Loucy (cell line): Measurements from ENCODE around the gene CFAP92.

Experiments used
- H2AFZ ChIP-seq: fragments of 200-600 bp; sonication (generic); 2 replicates; pipeline ENCODE4 v1.6.0; 2016; ENCODE audit warnings: antibody characterized with exemption, mild to moderate bottlenecking, low read length, moderate library complexity
- H3F3A ChIP-seq: fragments of 200-600 bp; 2 replicates; pipeline ENCODE4 v1.6.0; 2016; ENCODE audit warnings: antibody characterized with exemption, low read depth, mild to moderate bottlenecking
- H3K27me3 ChIP-seq: fragments of 200-600 bp; sonication (generic); 2 replicates; pipeline ENCODE4 v1.6.1; 2014; ENCODE audit warnings: low read length, mild to moderate bottlenecking; ENCODE audit not compliant: insufficient read depth, poor library complexity, severe bottlenecking
- H3K36me3 ChIP-seq: fragments of 200-600 bp; sonication (generic); 2 replicates; pipeline ENCODE4 v1.6.1; 2016; ENCODE audit warnings: low read length; ENCODE audit not compliant: insufficient read depth
- H3K4me1 ChIP-seq: fragments of 200-600 bp; sonication (generic); 2 replicates; pipeline ENCODE4 v1.5.1; 2014; ENCODE audit warnings: low read length, mild to moderate bottlenecking; ENCODE audit not compliant: insufficient read depth, poor library complexity, severe bottlenecking
- H3K4me2 ChIP-seq: fragments of 200-600 bp; sonication (generic); 2 replicates; pipeline ENCODE4 v1.6.0; 2014; ENCODE audit warnings: antibody characterized with exemption, low read length, low read depth, mild to moderate bottlenecking; ENCODE audit not compliant: poor library complexity, severe bottlenecking
- H3K4me3 ChIP-seq: fragments of 200-600 bp; sonication (generic); 2 replicates; pipeline ENCODE4 v1.5.1; 2014; ENCODE audit warnings: low read length, mild to moderate bottlenecking, mixed read lengths; ENCODE audit not compliant: poor library complexity, severe bottlenecking
- H3K79me2 ChIP-seq: fragments of 200-600 bp; sonication (generic); 2 replicates; pipeline ENCODE4 v1.6.1; 2014; ENCODE audit warnings: low read length; ENCODE audit not compliant: insufficient read depth
- H3K9ac ChIP-seq: fragments of 200-600 bp; sonication (generic); 2 replicates; pipeline ENCODE4 v1.6.0; 2014; ENCODE audit warnings: mild to moderate bottlenecking, low read depth, low read length, moderate library complexity; ENCODE audit not compliant: poor library complexity, severe bottlenecking
- H3K9me2 ChIP-seq: fragments of 200-600 bp; sonication (generic); replicated peaks from 2 replicates; pipeline ENCODE4 v1.6.1; 2016; ENCODE audit warnings: low read depth, low read length, mixed read lengths
- H3K9me3 ChIP-seq: fragments of 200-600 bp; sonication (generic); 2 replicates; pipeline ENCODE4 v1.6.1; 2014; ENCODE audit warnings: mild to moderate bottlenecking, antibody characterized with exemption, low read length, low read depth; ENCODE audit not compliant: insufficient read depth
- H4K20me1 ChIP-seq: fragments of 200-600 bp; sonication (generic); 2 replicates; pipeline ENCODE4 v1.6.0; 2014; ENCODE audit warnings: antibody characterized with exemption, low read length, mild to moderate bottlenecking; ENCODE audit not compliant: insufficient read depth, poor library complexity, severe bottlenecking
- CTCF ChIP-seq: fragments of 200-600 bp; sonication (generic); conservative IDR thresholded peaks from 2 replicates; pipeline ENCODE4 v1.5.1; 2014; ENCODE audit warnings: mild to moderate bottlenecking, antibody characterized with exemption, low read length
- EZH2phosphoT487 ChIP-seq: fragments of 200-600 bp; IDR thresholded peaks from 2 replicates; pipeline ENCODE4 v1.6.1; 2018; ENCODE audit warnings: antibody characterized with exemption, mild to moderate bottlenecking, moderate library complexity, borderline replicate concordance

The CFAP92 gene

GRCh38 chr3:128935922-128936321 is 58.0 kb downstream of the CFAP92 start:
- no peak for TF ChIP-seq EZH2phosphoT487
- TF ChIP-seq CTCF: no peak
- H2AFZ ChIP-seq: no peak overlapping the region
- no peaks in the 10 kb centered on the region for H3K4me1 ChIP-seq
- no peaks in the 10 kb centered on the region for H3K36me3 ChIP-seq
- no peaks in the 10 kb centered on the region for H3K9me3 ChIP-seq
- H3K9ac ChIP-seq: no peak overlapping the region
- H3K4me3 ChIP-seq: no peak overlapping the region
- H3K27me3 ChIP-seq: no peaks in the 10 kb centered on the region
- H3K79me2 ChIP-seq: no peaks in the 10 kb centered on the region
- no peak overlapping the region for H3K4me2 ChIP-seq
- no peaks in the 10 kb centered on the region for H4K20me1 ChIP-seq
- H3F3A ChIP-seq: no peaks in the 10 kb centered on the region
- H3K9me2 ChIP-seq: no peaks in the 10 kb centered on the region

- Histone ChIP-seq H3K79me2 (no peaks in the 10 kb centered on the region), H3K4me2 (no peak overlapping the region), H3K9ac (no peak overlapping the region), H3K4me1 (no peaks in the 10 kb centered on the region), H3K36me3 (no peaks in the 10 kb centered on the region), H4K20me1 (no peaks in the 10 kb centered on the region), H3F3A (no peaks in the 10 kb centered on the region), H3K4me3 (no peak overlapping the region), H2AFZ (no peak overlapping the region), H3K9me2 (no peaks in the 10 kb centered on the region), H3K9me3 (peaks cover 4% of the 10 kb centered on the region; the same call in 1 of the 2 replicates), H3K27me3 (no peaks in the 10 kb centered on the region)
- TF ChIP-seq EZH2phosphoT487: no peak
- no peak for TF ChIP-seq CTCF
Observed at GRCh38 chr3:128933922-128934253, 60.0 kb downstream of the CFAP92 start.

- no peak overlapping the region for H3K9ac ChIP-seq
- H2AFZ ChIP-seq: no peak overlapping the region
- no peaks in the 10 kb centered on the region for H3K9me2 ChIP-seq
- H3K9me3 ChIP-seq: peaks cover 4% of the 10 kb centered on the region; the same call in 1 of the 2 replicates
- H4K20me1 ChIP-seq: no peaks in the 10 kb centered on the region
- H3K27me3 ChIP-seq: no peaks in the 10 kb centered on the region
- H3K4me3 ChIP-seq: no peak overlapping the region
- H3F3A ChIP-seq: no peaks in the 10 kb centered on the region
- no peak overlapping the region for H3K4me2 ChIP-seq
- H3K36me3 ChIP-seq: no peaks in the 10 kb centered on the region
- H3K79me2 ChIP-seq: no peaks in the 10 kb centered on the region
- H3K4me1 ChIP-seq: no peaks in the 10 kb centered on the region
- no peak for TF ChIP-seq CTCF
- no peak for TF ChIP-seq EZH2phosphoT487
Observed at GRCh38 chr3:128933213-128933921, 60.5 kb downstream of the CFAP92 start.
